ENCODE results near the gene MYO7B.

MYO7B gene

DNA sequence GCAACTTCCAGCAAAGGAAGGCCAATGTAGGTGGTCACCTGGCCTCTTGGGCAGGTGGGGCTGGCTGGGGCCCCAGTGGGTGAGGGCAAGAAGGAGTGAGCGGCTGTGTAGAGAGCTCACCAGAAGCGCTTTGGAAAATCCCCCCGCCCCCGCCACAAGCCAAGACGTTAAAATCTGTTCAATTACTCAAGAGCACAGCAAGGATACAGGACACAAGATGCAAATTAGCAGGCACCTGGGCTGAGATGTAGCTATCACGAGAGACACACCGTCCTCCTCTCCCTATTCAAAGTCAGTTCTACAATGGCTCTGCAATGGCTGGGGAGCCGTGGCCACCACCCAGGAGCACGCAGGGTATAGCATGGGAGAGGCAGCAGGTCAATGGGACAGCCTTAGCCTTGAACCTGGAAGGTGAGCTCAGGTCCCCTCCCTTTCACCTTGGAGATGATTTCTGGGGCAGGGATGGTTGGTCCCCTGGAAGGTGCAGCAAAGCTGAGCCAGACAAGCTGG lies 72.0 kb downstream of the MYO7B start:
- in situ Hi-C loops (cut with HindIII; ENCODE audit: low pct_unique_long_range_greater_than_20kb, low sequenced_read_pairs): no loop called here
- no peak for DNase-seq (ENCODE audit: low read depth in 1 of 2, low spot score in 1 of 2)
- TF ChIP-seq JUND (IDR thresholded peaks at IDR 0.05; ENCODE audit: low read depth): no peak

DNA sequence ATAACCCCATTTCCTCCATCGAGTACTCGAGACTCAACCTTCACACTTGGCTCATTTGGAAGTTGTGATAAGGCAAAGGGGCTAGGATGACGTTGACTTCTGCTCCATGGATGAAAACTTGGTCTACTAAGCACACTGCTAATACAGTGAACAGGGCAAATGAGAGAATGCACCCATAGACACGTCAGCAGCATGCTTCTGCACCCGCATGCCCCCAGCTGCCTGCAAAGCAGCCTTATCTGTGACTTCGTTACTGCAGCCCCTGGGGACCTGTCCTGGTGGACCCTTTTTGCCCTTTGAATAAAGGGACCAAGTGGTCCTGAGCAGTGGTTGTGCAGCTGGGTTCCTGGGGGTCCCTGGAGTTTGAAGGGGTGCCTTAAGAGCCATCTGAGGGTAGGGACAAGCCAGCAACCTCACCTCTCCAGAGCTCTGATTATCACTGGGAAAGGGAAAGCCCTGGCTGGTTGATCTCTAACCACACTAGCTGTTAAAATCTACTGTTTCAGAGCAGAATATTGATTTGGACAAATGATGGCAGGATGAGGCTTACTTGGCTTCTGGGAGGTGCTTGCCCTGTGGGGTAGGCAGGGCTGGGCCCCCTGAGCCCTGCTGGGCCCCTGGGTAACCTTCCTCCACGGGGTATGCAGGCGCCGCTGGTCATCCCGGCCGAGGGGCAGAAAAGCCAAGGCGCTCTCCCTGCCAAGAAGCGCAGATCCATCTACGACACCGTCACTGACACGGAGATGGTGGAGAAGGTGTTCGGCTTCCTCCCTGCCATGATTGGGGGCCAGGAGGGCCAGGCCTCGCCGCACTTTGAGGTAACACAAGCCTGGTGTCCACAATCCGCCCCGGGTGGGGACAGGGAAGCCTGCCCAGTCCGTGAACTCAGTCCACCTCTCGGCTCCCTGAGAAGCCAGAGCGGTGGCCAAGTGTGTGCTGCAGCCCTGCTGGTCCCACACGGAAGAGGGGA lies 72.9 kb downstream of the MYO7B start:
- in situ Hi-C loops (cut with HindIII; ENCODE audit: low pct_unique_long_range_greater_than_20kb, low sequenced_read_pairs): no loop called here
- no peak for DNase-seq (ENCODE audit: low read depth in 1 of 2, low spot score in 1 of 2)
- no peak for TF ChIP-seq JUND (IDR thresholded peaks at IDR 0.05; ENCODE audit: low read depth)

DNA sequence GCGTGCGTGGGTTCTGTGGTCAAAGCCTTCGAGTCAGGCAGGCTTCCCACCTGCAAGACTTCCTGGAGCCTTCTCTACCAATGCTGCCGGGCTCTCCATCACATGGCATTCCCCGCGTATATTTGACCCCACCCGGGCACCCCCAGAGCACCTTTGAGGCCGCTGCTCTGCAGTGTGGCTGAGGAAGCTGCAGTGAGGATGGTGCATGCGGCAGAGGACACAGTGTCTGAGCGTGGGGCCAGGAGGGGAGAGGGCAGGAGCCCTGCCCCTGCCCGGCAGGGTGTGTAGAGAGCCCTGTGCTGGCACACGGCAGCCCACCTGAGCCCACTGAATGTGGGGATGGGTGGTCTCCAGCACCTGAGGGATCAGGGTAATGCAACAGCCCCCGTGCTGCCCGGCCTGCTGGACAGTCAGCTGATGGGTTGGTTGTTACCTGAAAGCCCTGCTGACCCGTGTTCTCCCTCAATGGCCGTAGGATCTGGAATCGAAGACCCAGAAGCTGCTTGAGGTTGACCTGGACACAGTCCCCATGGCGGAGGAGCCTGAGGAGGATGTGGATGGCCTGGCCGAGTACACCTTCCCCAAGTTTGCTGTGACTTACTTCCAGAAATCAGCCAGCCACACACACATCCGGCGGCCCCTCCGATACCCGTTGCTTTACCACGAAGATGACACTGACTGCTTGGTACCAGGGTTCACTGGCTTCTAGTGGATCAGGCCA lies 73.7 kb downstream of the MYO7B start:
- in situ Hi-C loops (cut with HindIII; ENCODE audit: low pct_unique_long_range_greater_than_20kb, low sequenced_read_pairs): no loop called here
- DNase-seq (ENCODE audit: low read depth in 1 of 2, low spot score in 1 of 2): no peak
- no peak for TF ChIP-seq JUND (IDR thresholded peaks at IDR 0.05; ENCODE audit: low read depth)

DNA sequence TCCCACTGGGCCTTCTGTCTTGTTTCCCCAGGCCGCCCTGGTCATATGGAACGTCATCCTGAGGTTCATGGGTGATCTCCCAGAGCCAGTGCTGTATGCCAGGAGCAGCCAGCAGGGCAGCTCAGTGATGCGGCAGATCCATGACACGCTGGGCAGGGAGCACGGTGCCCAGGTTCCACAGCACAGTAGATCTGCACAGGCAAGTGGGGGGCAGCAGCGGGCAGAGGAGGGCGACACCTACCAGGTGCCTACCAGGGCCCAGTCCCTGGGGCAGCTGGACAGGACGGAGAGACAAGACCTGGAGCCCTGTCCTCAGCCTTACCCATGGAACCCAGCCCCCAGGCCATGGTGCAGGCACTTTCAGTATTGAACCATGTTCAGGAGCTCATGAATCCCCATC lies 74.3 kb downstream of the MYO7B start:
- DNase-seq (ENCODE audit: low read depth in 1 of 2, low spot score in 1 of 2): no peak
- TF ChIP-seq JUND (IDR thresholded peaks at IDR 0.05; ENCODE audit: low read depth): no peak
- in situ Hi-C loops (cut with HindIII; ENCODE audit: low pct_unique_long_range_greater_than_20kb, low sequenced_read_pairs): no loop called here

GRCh38 chr2:127610561-127610960 lies 75.1 kb downstream of the MYO7B start:
- DNase-seq (ENCODE audit: low read depth in 1 of 2, low spot score in 1 of 2): no peak
- in situ Hi-C loops (cut with HindIII; ENCODE audit: low pct_unique_long_range_greater_than_20kb, low sequenced_read_pairs): no loop called here
- TF ChIP-seq JUND (IDR thresholded peaks at IDR 0.05; ENCODE audit: low read depth): no peak

DNA sequence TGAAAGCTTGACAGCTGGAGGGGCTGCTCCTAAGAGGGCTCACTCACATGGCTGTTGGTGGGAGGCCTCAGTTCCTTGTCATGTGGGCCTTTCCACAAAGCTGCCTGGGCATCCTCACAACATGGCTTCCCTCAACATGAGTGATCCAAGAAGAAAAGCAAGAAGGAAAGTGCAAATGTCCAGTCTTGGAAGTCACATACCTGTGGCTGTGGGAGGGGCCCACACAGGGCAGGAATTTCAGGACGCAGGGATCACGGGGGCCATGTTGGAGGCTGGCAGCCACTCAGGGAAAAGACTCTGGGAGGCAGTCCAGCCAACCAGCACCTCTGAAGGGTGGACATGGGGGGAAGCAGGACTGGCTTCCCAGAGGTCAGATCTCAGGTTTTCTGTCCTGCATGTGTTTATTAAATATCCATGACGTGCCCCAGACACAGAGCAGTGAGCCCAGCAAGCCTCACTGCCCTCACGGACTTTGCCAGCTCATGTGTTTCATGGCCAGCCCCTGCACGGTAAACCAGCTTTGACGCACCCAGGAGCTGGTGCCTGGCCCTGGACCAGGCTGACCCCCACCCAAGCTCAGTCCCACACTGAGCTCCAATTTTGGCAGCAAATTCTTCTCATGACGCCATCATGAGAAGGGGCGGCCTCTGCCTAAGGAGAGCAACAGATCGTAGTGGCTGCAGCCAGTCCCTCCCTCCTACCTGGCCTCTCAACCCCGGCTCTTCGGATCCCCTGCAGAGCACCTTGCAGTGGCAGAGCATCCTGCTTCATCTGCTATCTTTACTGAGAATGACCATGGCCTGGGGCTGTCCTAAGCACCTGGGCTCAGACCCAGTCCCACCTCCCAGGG lies 75.8 kb downstream of the MYO7B start:
- TF ChIP-seq JUND (IDR thresholded peaks at IDR 0.05; ENCODE audit: low read depth): no peak
- no peak for DNase-seq (ENCODE audit: low read depth in 1 of 2, low spot score in 1 of 2)
- in situ Hi-C loops (cut with HindIII; ENCODE audit: low pct_unique_long_range_greater_than_20kb, low sequenced_read_pairs): no loop called here

DNA sequence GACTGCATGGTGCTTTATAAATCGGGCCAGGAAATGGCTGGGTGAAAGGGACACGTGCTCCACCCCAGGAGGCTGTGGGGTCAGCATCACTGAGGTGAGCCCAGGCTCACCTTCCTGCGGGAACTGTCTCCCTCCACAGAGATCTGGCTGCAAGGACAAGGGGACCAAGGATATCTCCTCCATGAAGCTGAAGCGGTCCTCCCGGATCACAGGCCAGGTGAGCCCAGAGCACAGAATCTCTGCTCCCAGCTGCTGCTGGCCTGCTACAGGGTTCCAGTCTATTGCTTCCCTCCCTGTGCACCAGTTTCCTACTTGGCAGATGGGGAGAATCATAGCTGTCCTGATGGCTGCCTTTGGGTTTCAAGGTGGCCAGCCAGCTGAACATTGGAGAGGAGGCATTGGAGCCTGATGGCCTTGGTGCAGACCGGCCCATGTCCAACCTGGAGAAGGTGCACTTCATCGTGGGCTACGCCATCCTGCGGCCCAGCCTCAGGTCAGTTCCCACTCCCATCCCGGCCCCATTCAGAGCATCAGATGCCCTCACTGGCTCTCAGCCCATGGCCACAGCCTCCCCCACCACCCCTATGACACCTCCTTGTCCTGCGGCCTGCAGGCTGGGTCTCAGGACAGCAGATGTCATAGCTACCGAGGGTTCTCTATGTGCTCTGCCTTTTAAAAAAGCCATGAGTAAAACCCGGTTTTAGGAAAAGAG lies 76.8 kb downstream of the MYO7B start:
- no peak for TF ChIP-seq JUND (IDR thresholded peaks at IDR 0.05; ENCODE audit: low read depth)
- in situ Hi-C loops (cut with HindIII; ENCODE audit: low pct_unique_long_range_greater_than_20kb, low sequenced_read_pairs): no loop called here
- no peak for DNase-seq (ENCODE audit: low read depth in 1 of 2, low spot score in 1 of 2)

GRCh38 chr2:127614246-127614645 lies 78.8 kb downstream of the MYO7B start:
- in situ Hi-C loops (cut with HindIII; ENCODE audit: low pct_unique_long_range_greater_than_20kb, low sequenced_read_pairs): no loop called here

DNA sequence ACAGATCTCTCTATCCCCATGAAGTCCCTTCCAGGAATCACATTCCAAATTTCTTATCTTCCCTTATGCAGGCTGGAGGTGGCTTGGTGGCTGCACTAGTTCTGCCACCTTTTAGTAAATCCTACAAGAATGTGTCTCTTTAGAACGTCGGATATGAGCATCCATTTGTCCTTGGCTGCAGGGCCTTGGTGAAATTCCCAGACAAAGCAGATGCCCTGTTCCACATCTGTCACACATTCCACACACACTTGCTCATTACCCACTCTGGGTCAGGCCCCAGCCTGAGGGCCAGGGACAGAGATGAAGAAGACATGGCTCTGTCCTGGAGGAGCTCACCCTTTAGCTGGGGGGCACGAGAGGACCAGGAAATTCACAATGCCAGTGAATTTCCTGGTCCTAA lies 79.2 kb downstream of the MYO7B start:
- no peak for TF ChIP-seq JUND (IDR thresholded peaks at IDR 0.05; ENCODE audit: low read depth)
- DNase-seq (ENCODE audit: low read depth in 1 of 2, low spot score in 1 of 2): peak in 1 of 2 experiments; percentile 3
- in situ Hi-C loops (cut with HindIII; ENCODE audit: low pct_unique_long_range_greater_than_20kb, low sequenced_read_pairs): no loop called here

More at GRCh38 chr2:127614246-127614645, 78.8 kb downstream of the MYO7B start:
- DNase-seq (ENCODE audit: low read depth in 1 of 2, low spot score in 1 of 2): no peak
- TF ChIP-seq JUND (IDR thresholded peaks at IDR 0.05; ENCODE audit: low read depth): no peak

DNA sequence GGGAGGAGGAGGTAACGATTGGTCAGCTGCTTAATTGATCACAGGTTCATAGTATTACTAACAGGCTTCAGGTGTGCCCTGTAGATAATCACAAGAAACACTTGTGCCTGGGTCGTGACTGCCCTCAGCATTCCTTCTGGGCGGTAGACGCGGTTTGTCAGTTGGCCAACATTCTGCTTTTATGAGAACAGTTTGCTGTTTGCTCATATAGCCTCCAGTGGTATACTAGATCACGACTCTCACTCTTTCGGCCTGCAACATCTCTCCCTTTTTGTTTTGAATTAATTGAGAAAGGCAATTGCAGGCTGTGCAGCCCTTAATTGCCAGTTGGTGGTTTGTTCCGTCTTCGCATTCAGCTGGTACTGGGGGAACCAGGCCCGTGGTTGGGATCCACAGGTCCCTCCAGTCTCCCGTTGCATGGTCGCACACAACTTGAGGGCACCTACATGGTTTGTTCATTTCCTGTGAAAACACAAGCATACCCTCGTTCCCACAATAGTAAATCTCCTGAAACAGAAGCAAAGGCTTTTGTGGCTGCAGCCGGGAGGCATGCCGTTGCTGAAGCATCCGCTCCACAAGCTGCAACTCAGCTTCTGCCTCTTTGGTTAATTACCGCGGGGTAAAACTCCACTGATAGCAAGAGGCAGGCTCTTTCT lies 80.2 kb downstream of the MYO7B start:
- peak in 1 of 2 experiments; percentile 64 for DNase-seq (ENCODE audit: low read depth in 1 of 2, low spot score in 1 of 2)
- no peak for TF ChIP-seq JUND (IDR thresholded peaks at IDR 0.05; ENCODE audit: low read depth)
- in situ Hi-C loops (cut with HindIII; ENCODE audit: low pct_unique_long_range_greater_than_20kb, low sequenced_read_pairs): no loop called here

DNA sequence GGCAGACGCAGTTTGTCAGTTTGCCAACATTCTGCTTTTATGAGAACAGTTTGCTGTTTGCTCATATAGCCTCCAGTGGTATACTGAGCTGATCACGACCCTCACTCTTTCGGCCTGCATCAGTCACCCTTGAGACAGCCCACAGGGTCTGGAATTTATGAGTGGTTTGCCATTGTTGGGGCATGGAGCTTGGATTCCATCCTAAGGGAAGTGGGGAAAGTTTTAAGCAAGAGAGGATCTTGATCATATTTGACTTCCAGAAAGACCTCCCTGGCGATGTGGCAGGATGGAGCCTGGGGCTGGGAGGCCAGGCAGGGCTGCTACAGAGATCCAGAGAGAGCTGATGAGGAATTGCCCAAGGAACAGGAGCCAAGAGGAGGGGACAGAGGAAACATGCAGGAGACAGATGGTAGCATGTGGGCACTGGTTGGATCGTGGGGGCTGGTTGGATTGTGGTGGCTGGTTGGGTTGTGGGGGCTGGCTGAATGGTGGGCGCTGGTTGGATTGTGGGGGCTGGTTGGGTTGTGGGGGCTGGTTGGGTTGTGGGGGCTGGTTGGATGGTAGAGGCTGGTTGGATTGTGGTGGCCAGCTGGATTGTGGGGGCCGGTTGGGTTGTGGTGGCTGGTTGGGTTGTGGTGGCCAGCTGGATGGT lies 83.2 kb downstream of the MYO7B start:
- in situ Hi-C loops (cut with HindIII; ENCODE audit: low pct_unique_long_range_greater_than_20kb, low sequenced_read_pairs): no loop called here
- no peak for TF ChIP-seq JUND (IDR thresholded peaks at IDR 0.05; ENCODE audit: low read depth)
- no peak for DNase-seq (ENCODE audit: low read depth in 1 of 2, low spot score in 1 of 2)

All from T47D (cell line).